Mucosa of rectum (tissue), 2 donors: ENCODE data around the gene SUDS3.
"Not testable (repeated sequence)": the region's sequence is repeated elsewhere in the genome, so short reads cannot be mapped to it uniquely, and the experiment has no call there.

Experiments used
- H3K27ac ChIP-seq, 2 donors: one replicate each; pipeline ENCODE4 v1.7.0; 2013; ENCODE audit warnings: inconsistent platforms in 2 of 2, low read depth in 2 of 2, low read length in 2 of 2
- H3K27me3 ChIP-seq, 2 donors: one replicate each; pipeline ENCODE4 v1.7.0; 2013; ENCODE audit warnings: low read length in 2 of 2; ENCODE audit not compliant: control insufficient read depth in 2 of 2, insufficient read depth in 2 of 2
- H3K36me3 ChIP-seq, 2 donors: one replicate each; pipeline ENCODE4 v1.7.0; 2013; ENCODE audit warnings: low read length in 2 of 2; ENCODE audit not compliant: control insufficient read depth in 2 of 2, insufficient read depth in 2 of 2
- H3K4me1 ChIP-seq, 2 donors: one replicate each; pipeline ENCODE4 v1.7.0; 2013; ENCODE audit warnings: low read length in 2 of 2, mild to moderate bottlenecking in 1 of 2; ENCODE audit not compliant: control insufficient read depth in 2 of 2, insufficient read depth in 2 of 2
- H3K4me3 ChIP-seq, 2 donors: one replicate each; pipeline ENCODE4 v1.7.0; 2013; ENCODE audit warnings: low read length in 2 of 2
- H3K9ac ChIP-seq, 2 donors: one replicate each; pipeline ENCODE4 v1.7.0; 2013; ENCODE audit warnings: low read length in 2 of 2, low read depth in 1 of 2, mild to moderate bottlenecking in 1 of 2
- H3K9me3 ChIP-seq, 2 donors: one replicate each; pipeline ENCODE4 v1.7.0; 2013; ENCODE audit warnings: low read length in 2 of 2; ENCODE audit not compliant: control insufficient read depth in 2 of 2
- donor health status: healthy.
- donor health status: Normal muscosa, but diverticular disease.

SUDS3 gene

DNA sequence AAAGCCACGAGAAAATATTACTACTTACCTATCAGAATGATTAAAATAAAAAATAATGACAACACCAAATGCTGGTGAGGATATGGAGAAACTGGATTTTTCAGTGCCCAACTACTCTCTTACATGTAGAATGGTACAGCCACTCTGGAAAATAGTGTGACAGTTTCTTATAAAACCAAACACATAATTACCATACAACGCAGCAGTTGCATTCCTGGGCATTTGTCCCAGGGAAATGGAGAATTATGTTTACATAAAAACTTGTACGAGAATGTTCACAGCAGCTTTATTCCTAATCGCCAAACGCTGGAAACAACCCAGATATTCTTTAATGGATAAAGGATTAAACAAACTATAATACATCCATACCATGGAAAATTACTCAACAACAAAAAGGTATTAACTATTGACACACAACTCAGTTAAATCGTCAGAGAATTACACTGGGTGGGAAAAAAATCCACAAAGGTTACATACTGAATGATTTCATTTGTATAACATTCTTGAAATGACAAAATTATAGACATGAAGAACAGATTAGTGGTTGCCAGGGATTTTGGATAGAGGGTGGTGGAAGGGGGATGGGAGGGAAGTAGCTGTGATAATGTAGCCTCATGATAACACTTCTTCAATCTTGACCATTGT is 39.0 kb upstream of the SUDS3 start:
- Histone ChIP-seq H3K36me3 (no peaks in the 10 kb centered on the region), H3K27ac (no peak overlapping the region), H3K27me3 (no peaks in the 10 kb centered on the region), H3K4me3 (no peak overlapping the region), H3K9me3 (no peaks in the 10 kb centered on the region), H3K4me1 (no peaks in the 10 kb centered on the region), H3K9ac (no peak overlapping the region)

DNA sequence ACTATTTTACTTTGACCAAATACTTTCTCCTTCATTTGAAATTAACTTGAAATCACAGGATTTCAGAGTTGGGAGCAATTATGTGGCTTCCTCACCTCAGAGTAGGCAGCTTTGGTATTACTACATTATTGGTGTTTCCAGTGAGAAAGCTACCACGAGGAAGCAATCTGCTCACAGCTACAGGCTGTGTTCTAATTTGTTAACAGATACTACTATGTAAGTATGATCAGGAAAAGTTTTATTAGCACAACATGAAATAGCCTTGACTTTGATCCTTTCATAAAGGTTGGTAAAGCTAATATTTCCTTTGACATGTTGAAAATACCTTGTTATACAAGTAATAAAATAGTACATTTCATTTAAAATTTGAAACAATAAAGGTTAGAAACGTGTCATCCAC is 34.3 kb upstream of the SUDS3 start:
- no peaks in the 10 kb centered on the region for H3K9me3 ChIP-seq
- H3K4me1 ChIP-seq = peaks cover 0 to 3% of the 10 kb centered on the region in 2 donors

GRCh38 chr12:118344829-118345228 is 31.5 kb upstream of the SUDS3 start:
- no peaks in the 10 kb centered on the region for H3K27me3 ChIP-seq

More for the DNA sequence above, 34.3 kb upstream of the SUDS3 start:
- Histone ChIP-seq H3K27me3 (no peaks in the 10 kb centered on the region), H3K4me3 (no peak overlapping the region), H3K36me3 (no peaks in the 10 kb centered on the region), H3K27ac (no peak overlapping the region), H3K9ac (no peak overlapping the region)

DNA sequence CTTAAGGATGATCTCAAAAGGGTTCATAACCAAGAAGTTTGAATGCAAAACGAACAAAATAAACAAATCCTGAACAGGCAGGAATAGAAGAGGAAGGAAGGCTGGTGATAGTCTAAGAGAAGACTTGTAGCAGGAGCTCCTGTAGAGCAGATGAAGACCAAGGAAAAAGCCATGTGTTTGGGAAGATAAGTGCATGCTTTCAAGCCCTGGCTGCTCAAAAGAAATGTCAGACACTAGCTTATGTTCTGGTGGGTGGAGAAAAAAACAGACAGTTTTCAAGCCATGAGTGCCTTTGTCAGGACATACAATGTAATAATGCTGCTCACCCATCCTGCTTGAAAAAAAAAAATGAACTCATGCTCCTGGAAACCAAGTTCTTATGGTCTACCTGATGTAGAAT is 31.0 kb upstream of the SUDS3 start:
- H3K36me3 ChIP-seq = no peaks in the 10 kb centered on the region
- H3K4me1 ChIP-seq = peaks cover 0 to 6% of the 10 kb centered on the region in 2 donors
- no peak overlapping the region for H3K27ac ChIP-seq
- H3K9ac ChIP-seq = no peak overlapping the region
- no peaks in the 10 kb centered on the region for H3K27me3 ChIP-seq
- H3K9me3 ChIP-seq = no peaks in the 10 kb centered on the region
- no peak overlapping the region for H3K4me3 ChIP-seq

More at GRCh38 chr12:118344829-118345228, 31.5 kb upstream of the SUDS3 start:
- Histone ChIP-seq H3K4me3 (no peak overlapping the region), H3K9ac (no peak overlapping the region), H3K4me1 (peaks cover 0 to 6% of the 10 kb centered on the region in 2 donors), H3K36me3 (no peaks in the 10 kb centered on the region), H3K9me3 (no peaks in the 10 kb centered on the region), H3K27ac (no peak overlapping the region)

GRCh38 chr12:118346895-118347294 is 29.5 kb upstream of the SUDS3 start:
- Histone ChIP-seq H3K9ac (no peak overlapping the region), H3K27me3 (no peaks in the 10 kb centered on the region), H3K36me3 (no peaks in the 10 kb centered on the region), H3K4me3 (no peak overlapping the region), H3K9me3 (no peaks in the 10 kb centered on the region), H3K4me1 (peaks cover 0 to 6% of the 10 kb centered on the region in 2 donors), H3K27ac (no peak overlapping the region)

DNA sequence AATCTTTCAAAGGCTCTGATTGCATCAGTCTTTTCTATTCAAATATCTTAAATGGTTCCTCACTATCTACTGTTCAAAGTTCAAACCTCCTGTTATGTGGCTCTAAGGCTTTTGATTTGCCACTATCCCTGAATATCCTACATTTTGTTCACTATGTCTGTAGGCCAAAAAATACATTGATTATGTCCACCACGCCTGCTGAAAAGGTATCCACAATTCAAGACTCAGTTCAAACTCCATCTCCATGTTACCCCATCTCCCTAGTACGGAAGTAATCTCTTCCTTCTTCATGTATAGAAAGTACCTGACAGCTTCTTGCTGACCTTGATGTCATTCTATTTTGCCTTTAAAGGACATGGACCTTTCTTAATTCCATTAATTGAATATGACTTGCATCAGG is 28.4 kb upstream of the SUDS3 start:
- no peak overlapping the region for H3K9ac ChIP-seq
- no peaks in the 10 kb centered on the region for H3K9me3 ChIP-seq
- peaks cover 0 to 6% of the 10 kb centered on the region in 2 donors for H3K4me1 ChIP-seq
- H3K27ac ChIP-seq = no peak overlapping the region
- H3K4me3 ChIP-seq = no peak overlapping the region
- no peaks in the 10 kb centered on the region for H3K36me3 ChIP-seq
- H3K27me3 ChIP-seq = no peaks in the 10 kb centered on the region

GRCh38 chr12:118350908-118351559 is 25.3 kb upstream of the SUDS3 start:
- H3K4me1 ChIP-seq = peaks cover 0 to 2% of the 10 kb centered on the region in 2 donors
- no peak overlapping the region for H3K27ac ChIP-seq
- no peaks in the 10 kb centered on the region for H3K9me3 ChIP-seq
- H3K27me3 ChIP-seq = no peaks in the 10 kb centered on the region
- no peak overlapping the region for H3K4me3 ChIP-seq
- peaks cover 0 to 4% of the 10 kb centered on the region in 2 donors for H3K36me3 ChIP-seq
- no peak overlapping the region for H3K9ac ChIP-seq

- no peak overlapping the region for H3K27ac ChIP-seq
- no peaks in the 10 kb centered on the region for H3K9me3 ChIP-seq
- no peaks in the 10 kb centered on the region for H3K27me3 ChIP-seq
- peaks cover 0 to 14% of the 10 kb centered on the region in 2 donors for H3K4me1 ChIP-seq
- peaks cover 0 to 4% of the 10 kb centered on the region in 2 donors for H3K36me3 ChIP-seq
- no peak overlapping the region for H3K9ac ChIP-seq
- no peak overlapping the region for H3K4me3 ChIP-seq
Observed at GRCh38 chr12:118353721-118354120, 22.6 kb upstream of the SUDS3 start.

DNA sequence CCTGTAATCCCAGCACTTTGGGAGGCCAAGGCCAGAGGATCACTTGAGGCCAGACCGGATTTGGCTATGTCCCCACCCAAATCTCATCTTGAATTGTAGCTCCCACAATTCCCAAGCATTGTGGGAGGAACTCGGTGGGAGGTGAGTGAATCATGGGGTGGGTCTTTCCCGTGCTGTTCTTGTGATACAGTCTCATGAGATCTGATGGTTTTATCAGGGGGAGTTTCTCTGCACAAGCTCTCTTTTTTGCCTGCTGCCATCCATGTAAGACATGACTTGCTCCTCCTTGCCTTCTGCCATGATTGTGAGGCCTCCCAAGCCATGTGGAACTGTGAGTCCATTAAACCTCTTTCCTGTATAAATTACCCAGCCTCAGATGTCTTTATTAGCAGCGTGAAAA is 21.9 kb upstream of the SUDS3 start:
- H3K9me3 ChIP-seq, H3K9ac ChIP-seq, H3K36me3 ChIP-seq, H3K4me3 ChIP-seq, H3K27me3 ChIP-seq, H3K27ac ChIP-seq: not testable (repeated sequence)
- H3K4me1 ChIP-seq = peaks cover 4 to 14% of the 10 kb centered on the region in 2 donors

GRCh38 chr12:118354903-118355302 is 21.5 kb upstream of the SUDS3 start:
- Histone ChIP-seq H3K36me3 (peaks cover 0 to 4% of the 10 kb centered on the region in 2 donors), H3K27ac (no peak overlapping the region), H3K9ac (no peak overlapping the region), H3K4me3 (no peak overlapping the region), H3K9me3 (no peaks in the 10 kb centered on the region), H3K4me1 (peaks cover 4 to 14% of the 10 kb centered on the region in 2 donors), H3K27me3 (no peaks in the 10 kb centered on the region)
